SK-N-SH treated with all-trans-retinoic acid at 6 μM for 48 hours (cell line): ENCODE data around the gene PRKG1.

ENCODE experiments used
- ATAC-seq: fragments of 200-7000 bp; cut with Tn5 transposase; 3 replicates; pipeline ENCODE4 v1.9.1; 2020; ENCODE audit warnings: mild to moderate bottlenecking, moderate library complexity
- BACH2 ChIP-seq: fragments of 250-450 bp; sonication (Bioruptor Pico); IDR thresholded peaks from 2 replicates; pipeline ENCODE4 v1.9.0; 2021; ENCODE audit warnings: mild to moderate bottlenecking, borderline replicate concordance
- CSDC2 ChIP-seq: fragments of 250-450 bp; sonication (Bioruptor Pico); IDR thresholded peaks from 2 replicates; pipeline ENCODE4 v1.5.0; 2020; ENCODE audit warnings: mild to moderate bottlenecking, moderate library complexity
- CSRNP3 ChIP-seq: fragments of 250-450 bp; sonication (Bioruptor Pico); IDR thresholded peaks from 2 replicates; pipeline ENCODE4 v1.5.1; 2021; ENCODE audit warnings: mild to moderate bottlenecking, moderate library complexity
- ESRRG ChIP-seq: fragments of 250-450 bp; sonication (Bioruptor Pico); IDR thresholded peaks from 2 replicates; pipeline ENCODE4 v1.6.1; 2021; ENCODE audit warnings: mild to moderate bottlenecking
- GLIS3 ChIP-seq: fragments of 250-450 bp; sonication (Bioruptor Pico); IDR thresholded peaks from 2 replicates; pipeline ENCODE4 v1.5.0; 2020; ENCODE audit warnings: mild to moderate bottlenecking, moderate library complexity
- ISL1 ChIP-seq: fragments of 250-450 bp; sonication (Bioruptor Pico); IDR thresholded peaks from 2 replicates; pipeline ENCODE4 v2.1.2; 2022; ENCODE audit warnings: mild to moderate bottlenecking, moderate library complexity
- OSR1 ChIP-seq: fragments of 250-450 bp; sonication (Bioruptor Pico); IDR thresholded peaks from 2 replicates; pipeline ENCODE4 v1.8.0; 2022; ENCODE audit warnings: moderate library complexity, mild to moderate bottlenecking, inconsistent platforms
- PATZ1 ChIP-seq: fragments of 250-450 bp; sonication (Bioruptor Pico); IDR thresholded peaks from 2 replicates; pipeline ENCODE4 v1.8.0; 2020; ENCODE audit warnings: mild to moderate bottlenecking, moderate library complexity, borderline replicate concordance
- POU6F1 ChIP-seq: fragments of 250-450 bp; sonication (Bioruptor Pico); IDR thresholded peaks from 2 replicates; pipeline ENCODE4 v1.8.0; 2021; ENCODE audit warnings: low read depth, mild to moderate bottlenecking, moderate library complexity, borderline replicate concordance
- PPARA ChIP-seq: fragments of 250-450 bp; sonication (Bioruptor Pico); IDR thresholded peaks from 2 replicates; pipeline ENCODE4 v1.5.0; 2020; ENCODE audit warnings: mild to moderate bottlenecking, borderline replicate concordance
- RARB ChIP-seq: fragments of 250-450 bp; sonication (Bioruptor Pico); IDR thresholded peaks from 2 replicates; pipeline ENCODE4 v1.8.0; 2021; ENCODE audit warnings: mild to moderate bottlenecking, moderate library complexity
- SNAI2 ChIP-seq: fragments of 250-450 bp; sonication (Bioruptor Pico); IDR thresholded peaks from 2 replicates; pipeline ENCODE4 v1.5.0; 2020; ENCODE audit warnings: mild to moderate bottlenecking, moderate library complexity
- TCF4 ChIP-seq: fragments of 250-450 bp; sonication (Bioruptor Pico); IDR thresholded peaks from 2 replicates; pipeline ENCODE4 v1.8.0; 2021; ENCODE audit warnings: mild to moderate bottlenecking, moderate library complexity, borderline replicate concordance
- TOX ChIP-seq: fragments of 250-450 bp; sonication (Bioruptor Pico); IDR thresholded peaks from 2 replicates; pipeline ENCODE4 v1.8.0; 2021; ENCODE audit warnings: mild to moderate bottlenecking, moderate library complexity, borderline replicate concordance
- TSHZ2 ChIP-seq: fragments of 250-450 bp; sonication (Bioruptor Pico); IDR thresholded peaks from 2 replicates; pipeline ENCODE4 v1.5.0; 2020; ENCODE audit warnings: mild to moderate bottlenecking, moderate library complexity
- ZC3H10 ChIP-seq: fragments of 250-450 bp; sonication (Bioruptor Pico); IDR thresholded peaks from 2 replicates; pipeline ENCODE4 v1.5.1; 2021; ENCODE audit warnings: mild to moderate bottlenecking, moderate library complexity
- ZFP3 ChIP-seq: fragments of 250-450 bp; sonication (Bioruptor Pico); IDR thresholded peaks from 2 replicates; pipeline ENCODE4 v1.5.0; 2020; ENCODE audit warnings: mild to moderate bottlenecking, moderate library complexity
- ZFP30 ChIP-seq: fragments of 450-650 bp; formaldehyde crosslinking; IDR thresholded peaks from 2 replicates; pipeline ENCODE4 v1.5.0; 2022; ENCODE audit warnings: mild to moderate bottlenecking, moderate library complexity
- ZNF8 ChIP-seq: fragments of 450-650 bp; formaldehyde crosslinking; IDR thresholded peaks from 2 replicates; pipeline ENCODE4 v1.5.0; 2020; ENCODE audit warnings: mild to moderate bottlenecking, moderate library complexity

PRKG1 gene

GRCh38 chr10:51583976-51584375 lies 509.7 kb downstream of the PRKG1 start:
- no peak for TF ChIP-seq ZNF8 (CRISPR knock-in tag)
- TF ChIP-seq SNAI2 (CRISPR knock-in tag), result no peak
- no peak for TF ChIP-seq POU6F1
- no peak for TF ChIP-seq CSRNP3 (CRISPR knock-in tag)
- no peak for TF ChIP-seq TSHZ2 (CRISPR knock-in tag)
- TF ChIP-seq CSDC2 (CRISPR knock-in tag), result no peak
- no peak for TF ChIP-seq PATZ1 (CRISPR knock-in tag)
- TF ChIP-seq, all 23 proteins: peak for 0
- no peak for ATAC-seq

GRCh38 chr10:51585742-51586141 lies 511.5 kb downstream of the PRKG1 start:
- no peak for ATAC-seq
- TF ChIP-seq SNAI2 (CRISPR knock-in tag), result no peak
- TF ChIP-seq TOX (CRISPR knock-in tag), result no peak
- no peak for TF ChIP-seq ZFP30 (CRISPR knock-in tag)
- no peak for TF ChIP-seq GLIS3
- TF ChIP-seq, all 23 proteins: peak for 0

GRCh38 chr10:51588984-51589383 lies 514.7 kb downstream of the PRKG1 start:
- ATAC-seq, result no peak
- TF ChIP-seq PPARA (no peak), RARB (CRISPR knock-in tag) (no peak), TSHZ2 (CRISPR knock-in tag) (no peak), ZNF8 (CRISPR knock-in tag) (no peak), SNAI2 (CRISPR knock-in tag) (no peak), CSDC2 (CRISPR knock-in tag) (no peak), ZFP30 (CRISPR knock-in tag) (no peak), TCF4 (no peak), BACH2 (CRISPR knock-in tag) (no peak), ZC3H10 (CRISPR knock-in tag) (no peak)

GRCh38 chr10:51590818-51591217 lies 516.5 kb downstream of the PRKG1 start:
- no peak for ATAC-seq
- no peak for TF ChIP-seq TCF4
- TF ChIP-seq ESRRG (CRISPR knock-in tag), result no peak
- TF ChIP-seq ZC3H10 (CRISPR knock-in tag), result no peak
- TF ChIP-seq RARB (CRISPR knock-in tag), result no peak
- no peak for TF ChIP-seq ZFP3
- no peak for TF ChIP-seq CSDC2 (CRISPR knock-in tag)
- TF ChIP-seq ZFP30 (CRISPR knock-in tag), result no peak
- TF ChIP-seq POU6F1, result no peak
- no peak for TF ChIP-seq GLIS3
- TF ChIP-seq OSR1 (CRISPR knock-in tag), result no peak
- TF ChIP-seq SNAI2 (CRISPR knock-in tag), result no peak
- no peak for TF ChIP-seq CSRNP3 (CRISPR knock-in tag)
- TF ChIP-seq ISL1 (CRISPR knock-in tag), result no peak
- no peak for TF ChIP-seq TOX (CRISPR knock-in tag)
- TF ChIP-seq BACH2 (CRISPR knock-in tag), result no peak
